Nephron (organoid): ENCODE measurements around the gene DUSP22.

Experiments
- H3K27ac Mint-ChIP-seq, 3 experiments: 2 replicates each; pipeline ENCODE4 v1.8.0; 2020; ENCODE audit warnings: mixed read lengths in 3 of 3, mild to moderate bottlenecking in 2 of 3, moderate library complexity in 1 of 3
- H3K27me3 Mint-ChIP-seq: 2 replicates; pipeline ENCODE4 v1.8.0; 2021; ENCODE audit warnings: low read depth, mild to moderate bottlenecking, moderate library complexity, mixed read lengths
- H3K36me3 Mint-ChIP-seq: 2 replicates; pipeline ENCODE4 v1.8.0; 2020; ENCODE audit warnings: low read depth, mixed read lengths
- H3K4me1 Mint-ChIP-seq: 2 replicates; pipeline ENCODE4 v1.8.0; 2020; ENCODE audit warnings: mixed read lengths
- H3K4me3 Mint-ChIP-seq, 3 experiments: 2 replicates each; pipeline ENCODE4 v1.8.0; 2020; ENCODE audit warnings: mild to moderate bottlenecking in 3 of 3, mixed read lengths in 3 of 3, moderate library complexity in 2 of 3
- H3K9me3 Mint-ChIP-seq: 2 replicates; pipeline ENCODE4 v1.8.0; 2020; ENCODE audit warnings: mixed read lengths
- TF ChIP-seq, protein P1 (sequence below), 3 experiments: fragments of 200-600 bp; sonication (generic); IDR thresholded peaks; one replicate each; pipeline ENCODE4 v1.5.0; 2021; ENCODE audit warnings: antibody characterized with exemption in 3 of 3; ENCODE audit not compliant: unreplicated experiment in 3 of 3

DUSP22 gene

DNA sequence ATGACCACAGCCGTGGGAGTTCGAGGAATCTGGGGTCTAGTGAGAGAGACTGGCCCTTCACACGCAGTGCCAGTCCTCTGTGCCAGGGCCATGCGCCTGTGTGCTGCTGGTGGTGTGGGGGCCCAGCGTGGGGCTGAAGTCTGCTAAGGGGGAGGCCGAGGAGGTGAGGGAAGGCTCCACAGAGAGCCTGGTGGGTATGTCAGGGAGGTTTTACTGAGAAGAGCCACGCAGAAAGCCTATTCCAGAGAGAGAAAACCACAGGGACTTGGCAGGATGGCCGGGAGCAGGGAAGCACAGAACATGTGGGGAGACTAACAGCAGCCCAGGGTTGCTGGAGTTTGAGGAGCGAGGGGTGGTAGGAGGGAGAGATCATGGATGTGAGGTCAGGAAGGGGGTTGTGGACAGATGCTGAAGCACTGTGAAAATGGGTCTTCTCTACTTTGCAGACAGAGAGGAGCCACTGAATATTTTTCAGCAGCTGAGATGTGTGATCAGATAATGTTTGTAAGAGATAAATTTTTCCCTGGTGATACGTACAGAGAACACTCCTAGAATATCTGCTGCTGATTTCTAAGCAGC is 35.3 kb downstream of the DUSP22 start:
- Mint-ChIP-seq H3K4me3 (peak overlapping the region in 1 of 3 experiments; percentile 1), H3K36me3 (peaks cover 6% of the 10 kb centered on the region), H3K27ac (peak overlapping the region in 2 of 3 experiments; percentile 14 to 27), H3K9me3 (peaks cover 2% of the 10 kb centered on the region), H3K27me3 (peaks cover 3% of the 10 kb centered on the region), H3K4me1 (peaks cover 8% of the 10 kb centered on the region)
- TF ChIP-seq, protein P1, sequence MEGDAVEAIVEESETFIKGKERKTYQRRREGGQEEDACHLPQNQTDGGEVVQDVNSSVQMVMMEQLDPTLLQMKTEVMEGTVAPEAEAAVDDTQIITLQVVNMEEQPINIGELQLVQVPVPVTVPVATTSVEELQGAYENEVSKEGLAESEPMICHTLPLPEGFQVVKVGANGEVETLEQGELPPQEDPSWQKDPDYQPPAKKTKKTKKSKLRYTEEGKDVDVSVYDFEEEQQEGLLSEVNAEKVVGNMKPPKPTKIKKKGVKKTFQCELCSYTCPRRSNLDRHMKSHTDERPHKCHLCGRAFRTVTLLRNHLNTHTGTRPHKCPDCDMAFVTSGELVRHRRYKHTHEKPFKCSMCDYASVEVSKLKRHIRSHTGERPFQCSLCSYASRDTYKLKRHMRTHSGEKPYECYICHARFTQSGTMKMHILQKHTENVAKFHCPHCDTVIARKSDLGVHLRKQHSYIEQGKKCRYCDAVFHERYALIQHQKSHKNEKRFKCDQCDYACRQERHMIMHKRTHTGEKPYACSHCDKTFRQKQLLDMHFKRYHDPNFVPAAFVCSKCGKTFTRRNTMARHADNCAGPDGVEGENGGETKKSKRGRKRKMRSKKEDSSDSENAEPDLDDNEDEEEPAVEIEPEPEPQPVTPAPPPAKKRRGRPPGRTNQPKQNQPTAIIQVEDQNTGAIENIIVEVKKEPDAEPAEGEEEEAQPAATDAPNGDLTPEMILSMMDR (IDR thresholded peaks at IDR 0.05; ENCODE audit: unreplicated experiment in 3 of 3), result no peak

DNA sequence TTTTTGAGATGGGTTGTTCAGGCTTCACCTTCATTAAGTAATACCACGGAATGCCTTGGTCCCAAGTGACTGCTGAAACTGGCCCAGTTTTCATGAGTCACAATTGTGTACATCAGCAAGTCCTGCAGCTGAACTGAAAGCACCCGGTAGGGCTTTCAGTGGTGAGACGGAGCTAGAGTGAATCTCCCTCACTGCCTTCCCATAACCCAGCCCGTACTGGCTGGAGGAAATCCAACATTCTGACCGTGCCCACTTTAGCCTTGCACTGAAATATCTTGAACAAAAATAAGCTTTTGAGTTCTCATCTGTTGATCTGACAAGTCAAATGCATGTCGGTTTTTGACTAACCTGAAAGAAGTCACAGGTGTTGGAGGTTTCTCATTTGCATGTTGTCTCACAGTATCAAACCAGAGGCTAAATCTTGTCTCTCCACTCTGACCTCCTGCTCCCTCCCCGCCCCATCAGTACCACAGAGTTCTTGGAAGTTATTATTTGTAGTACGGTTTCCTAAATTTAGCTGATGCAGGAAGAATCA is 35.9 kb downstream of the DUSP22 start:
- TF ChIP-seq, protein P1 (IDR thresholded peaks at IDR 0.05; ENCODE audit: unreplicated experiment in 3 of 3), result no peak
- Mint-ChIP-seq H3K4me3 (no peak overlapping the region), H3K27me3 (peaks cover 3% of the 10 kb centered on the region), H3K36me3 (peaks cover 6% of the 10 kb centered on the region), H3K4me1 (peaks cover 8% of the 10 kb centered on the region), H3K9me3 (peaks cover 2% of the 10 kb centered on the region), H3K27ac (no peak overlapping the region)

DNA sequence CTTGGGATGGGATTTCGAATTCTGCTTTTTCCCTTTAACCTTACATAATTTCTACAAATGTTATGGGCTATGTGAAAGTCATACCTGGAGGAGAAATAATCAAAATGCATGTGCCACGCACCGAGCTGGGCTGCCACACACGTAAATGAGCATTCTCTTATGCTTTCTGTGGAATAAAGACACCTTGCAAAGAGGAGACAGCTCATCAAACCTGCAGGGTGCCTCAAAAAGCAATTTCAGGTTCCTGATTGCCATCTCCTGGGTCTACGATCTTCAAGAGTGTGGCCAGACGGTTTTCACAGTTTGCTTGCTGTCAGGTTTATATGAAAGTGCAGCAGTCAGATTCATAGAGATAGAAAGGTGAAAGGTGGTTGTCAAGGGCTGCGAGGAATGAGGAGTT is 36.6 kb downstream of the DUSP22 start:
- TF ChIP-seq, protein P1 (IDR thresholded peaks at IDR 0.05; ENCODE audit: unreplicated experiment in 3 of 3), result no peak
- Mint-ChIP-seq H3K9me3 (peaks cover 2% of the 10 kb centered on the region), H3K36me3 (peaks cover 6% of the 10 kb centered on the region), H3K4me3 (no peak overlapping the region), H3K4me1 (peaks cover 8% of the 10 kb centered on the region), H3K27ac (no peak overlapping the region), H3K27me3 (peaks cover 2% of the 10 kb centered on the region)

DNA sequence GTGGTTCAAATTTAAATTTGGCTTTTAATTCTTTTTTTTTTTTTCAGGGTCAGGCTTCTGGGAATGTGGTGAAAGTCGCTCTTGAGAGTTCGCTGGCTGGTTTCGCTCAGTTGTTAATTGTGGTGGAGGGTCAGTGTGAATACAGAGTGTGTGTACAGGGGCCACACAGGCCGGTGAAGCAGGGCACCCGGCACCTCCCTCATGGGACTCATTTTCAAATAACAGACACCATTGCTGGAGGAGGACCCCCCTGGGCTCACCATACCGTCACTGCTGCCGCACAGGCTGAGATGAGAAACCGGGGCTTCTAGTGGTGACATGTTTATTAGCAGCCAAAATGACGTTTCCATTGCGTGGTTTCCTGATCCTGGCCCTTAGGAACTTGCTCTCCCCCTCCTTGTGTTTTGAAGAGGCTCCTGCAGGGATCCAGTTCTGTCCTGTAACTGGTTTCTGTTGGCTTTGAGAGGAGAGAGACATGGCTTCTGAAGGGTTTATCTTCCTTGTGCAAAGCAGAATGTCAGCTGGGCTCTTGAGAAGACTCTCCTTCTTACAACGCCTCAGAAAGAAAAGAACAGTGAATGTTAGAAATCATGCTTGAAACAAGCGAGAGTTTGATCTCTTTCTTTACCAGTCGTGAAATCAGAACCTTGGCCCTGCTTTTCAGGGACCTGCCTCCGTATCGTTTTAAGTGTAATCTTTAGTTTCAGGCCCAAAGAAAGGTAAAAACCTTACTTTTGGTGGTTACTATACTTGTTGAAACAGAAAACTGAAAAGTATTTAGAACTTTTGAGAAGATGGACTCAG is 37.8 kb downstream of the DUSP22 start:
- H3K4me1 Mint-ChIP-seq, result peaks cover 3% of the 10 kb centered on the region
- H3K27ac Mint-ChIP-seq, result no peak overlapping the region
- peaks cover 2% of the 10 kb centered on the region for H3K9me3 Mint-ChIP-seq
- H3K4me3 Mint-ChIP-seq, result no peak overlapping the region
- H3K27me3 Mint-ChIP-seq, result no peaks in the 10 kb centered on the region
- peaks cover 6% of the 10 kb centered on the region for H3K36me3 Mint-ChIP-seq
- TF ChIP-seq, protein P1 (IDR thresholded peaks at IDR 0.05; ENCODE audit: unreplicated experiment in 3 of 3), result peak in 1 of 3 experiments; percentile 14

DNA sequence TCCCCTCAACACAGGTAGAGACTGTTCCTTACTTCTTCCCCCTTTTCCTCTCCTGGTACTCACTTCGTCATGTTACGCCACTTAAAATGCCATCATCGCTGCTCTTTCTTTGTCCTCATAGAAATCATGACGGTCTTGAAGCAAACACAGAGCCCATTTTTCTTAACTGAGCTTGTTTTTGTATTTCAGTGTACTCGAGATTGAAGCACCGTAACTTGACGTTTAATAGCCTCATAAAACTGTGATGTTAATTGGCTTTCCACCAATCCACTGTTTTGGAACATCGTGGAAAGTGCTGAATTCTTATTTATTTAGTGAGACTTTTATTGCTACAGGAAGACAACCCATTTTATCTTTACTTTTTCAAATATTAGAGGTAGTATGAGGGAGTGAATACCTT is 38.7 kb downstream of the DUSP22 start:
- TF ChIP-seq, protein P1 (IDR thresholded peaks at IDR 0.05; ENCODE audit: unreplicated experiment in 3 of 3), result no peak
- no peak overlapping the region for H3K27ac Mint-ChIP-seq
- no peak overlapping the region for H3K4me3 Mint-ChIP-seq
- H3K4me1 Mint-ChIP-seq, result peaks cover 8% of the 10 kb centered on the region
- peaks cover 2% of the 10 kb centered on the region for H3K9me3 Mint-ChIP-seq
- H3K36me3 Mint-ChIP-seq, result peaks cover 6% of the 10 kb centered on the region
- no peaks in the 10 kb centered on the region for H3K27me3 Mint-ChIP-seq
